Activated CD4-positive, alpha-beta memory T cell treated with anti-CD3 and anti-CD28 coated beads for 36 hours (primary cell): Measurements from ENCODE around the gene SCAPER. TPM values are rescaled to one million over a fixed set of nuclear protein-coding genes. Genes with fewer than 3 reads are reported as not detected.

Experiments used
- CTCF ChIA-PET: fragments of 350-600 bp; sonication (Branson Sonifier 250); formaldehyde crosslinking; loops from one replicate; lab custom pipeline; 2021; ENCODE audit warnings: antibody characterized with exemption, inconsistent platforms; lab: Charles Lee
- POLR2A ChIA-PET: fragments of 350-600 bp; sonication (Branson Sonifier 250); formaldehyde crosslinking; loops from one replicate; lab custom pipeline; 2021; ENCODE audit warnings: antibody characterized with exemption; lab: Charles Lee
- DNase-seq: peaks from one replicate; pipeline ENCODE4 v3.0.0-alpha.2; 2020
- H3K27ac Mint-ChIP-seq: one replicate; pipeline ENCODE4 v1.8.0; 2021; ENCODE audit warnings: mixed read lengths
- H3K27me3 Mint-ChIP-seq: one replicate; pipeline ENCODE4 v1.8.0; 2021; ENCODE audit warnings: mixed read lengths
- H3K36me3 Mint-ChIP-seq: one replicate; pipeline ENCODE4 v1.8.0; 2021; ENCODE audit warnings: mixed read lengths
- H3K4me1 Mint-ChIP-seq: one replicate; pipeline ENCODE4 v1.8.0; 2021; ENCODE audit warnings: low read depth, mixed read lengths
- H3K4me3 Mint-ChIP-seq: one replicate; pipeline ENCODE4 v1.8.0; 2021; ENCODE audit warnings: mild to moderate bottlenecking, mixed read lengths
- H3K9me3 Mint-ChIP-seq: one replicate; pipeline ENCODE4 v1.8.0; 2021; ENCODE audit warnings: mixed read lengths
- intact Hi-C: fragments of 100-400 bp; cut with micrococcal nuclease; formaldehyde crosslinking; loops from one replicate; pipeline ENCODE4 v1.15.1; 2023
- total RNA-seq, 2 experiments: library from RNA; stranded (reverse); gene quantifications; one replicate each; pipeline ENCODE4 v1.2.3, GENCODE V29; 2021

Gene SCAPER
- total RNA-seq, 2 experiments from 2014 or later = 21.5 to 22.9 TPM

GRCh38 chr15:76803049-76803571 is 102.0 kb downstream of the SCAPER start:
- intact Hi-C loops = no loop called here
- Mint-ChIP-seq H3K4me1 (no peaks in the 10 kb centered on the region), H3K4me3 (no peak overlapping the region), H3K27me3 (no peaks in the 10 kb centered on the region), H3K27ac (no peak overlapping the region), H3K36me3 (peaks cover 17% of the 10 kb centered on the region), H3K9me3 (no peaks in the 10 kb centered on the region)
- ChIA-PET POLR2A (interaction anchor here (0.6 kb wide), 1 partner anchor 21 kb away, joined by 4 read pairs; no protein-coding TSS in a partner anchor), CTCF (no interaction called here)
- DNase-seq = no peak

GRCh38 chr15:76802411-76802810 is 102.7 kb downstream of the SCAPER start:
- Mint-ChIP-seq H3K9me3 (no peaks in the 10 kb centered on the region), H3K4me3 (no peak overlapping the region), H3K27ac (no peak overlapping the region), H3K4me1 (no peaks in the 10 kb centered on the region), H3K36me3 (peaks cover 19% of the 10 kb centered on the region), H3K27me3 (no peaks in the 10 kb centered on the region)
- DNase-seq = no peak
- CTCF ChIA-PET = no interaction called here
- intact Hi-C loops = no loop called here
- POLR2A ChIA-PET = no interaction called here

- intact Hi-C loops = no loop called here
These were observed 105.4 kb downstream of the SCAPER start for GRCh38 chr15:76799760-76800159.

GRCh38 chr15:76795217-76795616 is 109.9 kb downstream of the SCAPER start:
- Mint-ChIP-seq H3K27ac (no peak overlapping the region), H3K27me3 (no peaks in the 10 kb centered on the region), H3K36me3 (peaks cover 43% of the 10 kb centered on the region), H3K4me3 (no peak overlapping the region), H3K9me3 (peaks cover 7% of the 10 kb centered on the region), H3K4me1 (no peaks in the 10 kb centered on the region)
- intact Hi-C loops = no loop called here
- ChIA-PET POLR2A (no interaction called here), CTCF (no interaction called here)
- DNase-seq = no peak

More at GRCh38 chr15:76799760-76800159, 105.4 kb downstream of the SCAPER start:
- Mint-ChIP-seq H3K27me3 (no peaks in the 10 kb centered on the region), H3K27ac (no peak overlapping the region), H3K36me3 (peaks cover 20% of the 10 kb centered on the region), H3K9me3 (no peaks in the 10 kb centered on the region), H3K4me1 (no peaks in the 10 kb centered on the region), H3K4me3 (no peak overlapping the region)
- ChIA-PET POLR2A (no interaction called here), CTCF (interaction anchor here (0.9 kb wide), 1 partner anchor 10 kb away, joined by 3 read pairs; no protein-coding TSS in a partner anchor)
- no peak for DNase-seq

GRCh38 chr15:76793162-76793561 is 112.0 kb downstream of the SCAPER start:
- Mint-ChIP-seq H3K4me1 (no peaks in the 10 kb centered on the region), H3K4me3 (no peak overlapping the region), H3K27ac (no peak overlapping the region), H3K36me3 (peaks cover 36% of the 10 kb centered on the region), H3K27me3 (no peaks in the 10 kb centered on the region), H3K9me3 (peaks cover 7% of the 10 kb centered on the region)
- POLR2A ChIA-PET = no interaction called here
- intact Hi-C loops = no loop called here
- CTCF ChIA-PET = no interaction called here
- DNase-seq = no peak

- intact Hi-C loops = no loop called here
- no peak overlapping the region for H3K4me3 Mint-ChIP-seq
- peaks cover 35% of the 10 kb centered on the region for H3K36me3 Mint-ChIP-seq
- no peak overlapping the region for H3K27ac Mint-ChIP-seq
- DNase-seq = no peak
- POLR2A ChIA-PET = no interaction called here
- CTCF ChIA-PET = no interaction called here
- H3K4me1 Mint-ChIP-seq = no peaks in the 10 kb centered on the region
- H3K9me3 Mint-ChIP-seq = peaks cover 7% of the 10 kb centered on the region
- no peaks in the 10 kb centered on the region for H3K27me3 Mint-ChIP-seq
These were observed 113.6 kb downstream of the SCAPER start for GRCh38 chr15:76791511-76791910.

- Mint-ChIP-seq H3K36me3 (peaks cover 57% of the 10 kb centered on the region), H3K27me3 (no peaks in the 10 kb centered on the region), H3K9me3 (peaks cover 24% of the 10 kb centered on the region), H3K4me3 (no peak overlapping the region), H3K27ac (no peak overlapping the region), H3K4me1 (no peaks in the 10 kb centered on the region)
- DNase-seq = no peak
- intact Hi-C loops = no loop called here
- POLR2A ChIA-PET = no interaction called here
- CTCF ChIA-PET = no interaction called here
These were observed 117.9 kb downstream of the SCAPER start for GRCh38 chr15:76787273-76787672.

- POLR2A ChIA-PET = no interaction called here
- H3K9me3 Mint-ChIP-seq = peaks cover 10% of the 10 kb centered on the region
- no peak overlapping the region for H3K4me3 Mint-ChIP-seq
- H3K36me3 Mint-ChIP-seq = peaks cover 31% of the 10 kb centered on the region
- H3K4me1 Mint-ChIP-seq = peaks cover 9% of the 10 kb centered on the region
- DNase-seq = no peak
- H3K27me3 Mint-ChIP-seq = no peaks in the 10 kb centered on the region
- intact Hi-C loops = no loop called here
- H3K27ac Mint-ChIP-seq = no peak overlapping the region
- CTCF ChIA-PET = no interaction called here
These were observed 128.2 kb downstream of the SCAPER start for GRCh38 chr15:76776969-76777368.

- CTCF ChIA-PET = no interaction called here
- Mint-ChIP-seq H3K4me1 (peaks cover 9% of the 10 kb centered on the region), H3K9me3 (peaks cover 10% of the 10 kb centered on the region), H3K36me3 (peaks cover 28% of the 10 kb centered on the region), H3K4me3 (no peak overlapping the region), H3K27ac (no peak overlapping the region), H3K27me3 (no peaks in the 10 kb centered on the region)
- POLR2A ChIA-PET = no interaction called here
- DNase-seq = no peak
- intact Hi-C loops = no loop called here
These were observed 128.7 kb downstream of the SCAPER start for GRCh38 chr15:76776480-76776879.

GRCh38 chr15:76773234-76773633 is 131.9 kb downstream of the SCAPER start:
- Mint-ChIP-seq H3K4me3 (no peak overlapping the region), H3K4me1 (peaks cover 9% of the 10 kb centered on the region), H3K36me3 (peaks cover 34% of the 10 kb centered on the region), H3K27me3 (no peaks in the 10 kb centered on the region), H3K9me3 (peaks cover 13% of the 10 kb centered on the region), H3K27ac (no peak overlapping the region)
- POLR2A ChIA-PET = no interaction called here
- CTCF ChIA-PET = interaction anchor here (0.6 kb wide), 1 partner anchor 157 kb away, joined by 3 read pairs; no protein-coding TSS in a partner anchor
- intact Hi-C loops = no loop called here
- DNase-seq = no peak

GRCh38 chr15:76772776-76773175 is 132.4 kb downstream of the SCAPER start:
- intact Hi-C loops = no loop called here
- no peak overlapping the region for H3K27ac Mint-ChIP-seq
- H3K4me1 Mint-ChIP-seq = peaks cover 9% of the 10 kb centered on the region
- no peaks in the 10 kb centered on the region for H3K27me3 Mint-ChIP-seq
- H3K36me3 Mint-ChIP-seq = peaks cover 36% of the 10 kb centered on the region
- peaks cover 13% of the 10 kb centered on the region for H3K9me3 Mint-ChIP-seq
- no peak overlapping the region for H3K4me3 Mint-ChIP-seq
- POLR2A ChIA-PET = no interaction called here
- DNase-seq = no peak
- CTCF ChIA-PET = no interaction called here

GRCh38 chr15:76764004-76764403 is 141.1 kb downstream of the SCAPER start:
- ChIA-PET CTCF (no interaction called here), POLR2A (no interaction called here)
- H3K9me3 Mint-ChIP-seq = peaks cover 12% of the 10 kb centered on the region
- H3K27me3 Mint-ChIP-seq = no peaks in the 10 kb centered on the region
- DNase-seq = no peak
- H3K4me1 Mint-ChIP-seq = peaks cover 6% of the 10 kb centered on the region
- H3K27ac Mint-ChIP-seq = no peak overlapping the region
- no peak overlapping the region for H3K4me3 Mint-ChIP-seq
- peaks cover 55% of the 10 kb centered on the region for H3K36me3 Mint-ChIP-seq
- intact Hi-C loops = no loop called here

GRCh38 chr15:76763554-76763953 is 141.6 kb downstream of the SCAPER start:
- Mint-ChIP-seq H3K4me1 (peaks cover 6% of the 10 kb centered on the region), H3K36me3 (peaks cover 52% of the 10 kb centered on the region), H3K4me3 (no peak overlapping the region), H3K9me3 (peaks cover 12% of the 10 kb centered on the region), H3K27ac (no peak overlapping the region), H3K27me3 (no peaks in the 10 kb centered on the region)
- intact Hi-C loops = no loop called here
- DNase-seq = no peak
- ChIA-PET CTCF (no interaction called here), POLR2A (no interaction called here)
